Stromal cell of bone marrow (primary cell): ENCODE measurements around the gene PEX7.
"Not testable (repeated sequence)": the region's sequence is repeated elsewhere in the genome, so short reads cannot be mapped to it uniquely, and the experiment has no call there.

ENCODE experiments used
- DNase-seq: peaks from one replicate; pipeline ENCODE4 v3.0.0-alpha.2; 2012; ENCODE audit warnings: low read depth

PEX7 gene

DNA sequence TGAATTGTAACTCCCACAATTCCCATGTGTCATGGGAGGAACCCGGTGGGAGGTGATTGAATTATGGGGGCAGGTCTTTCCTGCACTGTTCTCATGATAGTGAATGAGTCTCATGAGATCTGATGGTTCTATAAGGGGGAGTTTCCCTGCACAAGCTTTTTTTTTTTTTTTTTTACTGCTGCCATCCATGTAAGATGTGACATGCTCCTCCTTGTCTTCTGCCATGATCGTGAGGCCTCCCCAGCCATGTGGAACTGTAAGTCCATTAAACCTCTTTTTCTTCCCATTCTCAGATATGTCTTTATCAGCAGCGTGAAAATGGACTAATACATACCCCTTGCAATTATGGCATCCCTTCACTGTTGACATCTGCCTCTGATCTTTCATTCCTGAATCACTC, 82.1 kb downstream of the PEX7 start:
- not testable (repeated sequence) for DNase-seq

DNA sequence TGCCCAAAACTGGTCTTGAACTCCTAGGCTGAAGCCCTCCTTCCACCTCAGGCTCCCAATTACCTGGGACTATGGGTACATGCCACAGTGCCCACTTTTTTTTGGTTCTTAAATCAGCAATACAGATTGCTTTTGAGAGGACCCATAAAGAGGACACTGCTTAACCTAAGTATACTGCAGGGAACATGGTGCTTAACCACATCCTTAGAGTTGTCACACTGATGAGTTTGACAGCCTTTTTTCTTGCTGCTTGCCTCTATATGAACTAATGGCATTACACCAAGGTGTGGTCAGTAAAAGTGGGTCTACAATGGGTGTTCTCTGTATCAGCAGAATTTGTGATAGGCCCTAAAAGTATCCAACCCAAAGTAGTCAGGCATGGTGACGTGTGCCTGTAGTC, 92.6 kb downstream of the PEX7 start:
- no peak for DNase-seq

DNA sequence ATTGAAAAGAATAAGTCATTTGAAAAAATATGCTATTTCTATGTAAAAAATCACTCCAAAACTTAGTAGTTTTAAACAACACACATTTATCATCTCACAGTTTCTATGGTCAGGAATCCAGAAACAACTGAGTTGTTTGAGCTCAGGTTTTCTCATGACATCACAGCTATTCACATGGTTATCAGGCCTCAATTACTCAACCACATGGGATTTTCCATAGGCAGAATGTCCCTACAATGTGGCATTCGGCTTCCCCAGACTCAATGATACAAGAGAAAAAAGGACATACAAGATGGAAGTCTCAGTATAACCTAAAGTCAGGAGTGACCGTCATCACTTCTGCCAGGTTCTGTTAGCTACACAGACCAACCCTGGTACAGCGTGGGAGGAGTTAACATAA, 96.3 kb downstream of the PEX7 start:
- no peak for DNase-seq

DNA sequence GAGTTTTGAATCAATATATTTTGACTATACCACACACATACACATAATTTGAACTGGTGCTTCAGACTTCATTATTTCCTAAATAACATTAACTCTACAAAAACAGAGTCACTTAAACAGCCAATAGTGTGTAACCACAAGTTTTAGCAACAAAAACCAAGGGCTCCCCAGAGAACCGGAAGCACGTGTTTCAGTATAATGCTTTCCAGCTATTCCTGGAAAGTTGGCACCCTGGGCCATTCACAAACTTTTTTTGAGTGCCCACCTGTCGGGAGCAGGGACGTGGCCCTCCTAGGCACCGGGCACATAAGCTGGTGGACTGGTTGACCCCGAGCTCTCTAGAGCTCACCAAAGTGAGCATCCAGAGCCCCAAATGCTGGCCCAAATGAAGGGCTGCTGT, 97.8 kb downstream of the PEX7 start:
- DNase-seq = no peak

DNA sequence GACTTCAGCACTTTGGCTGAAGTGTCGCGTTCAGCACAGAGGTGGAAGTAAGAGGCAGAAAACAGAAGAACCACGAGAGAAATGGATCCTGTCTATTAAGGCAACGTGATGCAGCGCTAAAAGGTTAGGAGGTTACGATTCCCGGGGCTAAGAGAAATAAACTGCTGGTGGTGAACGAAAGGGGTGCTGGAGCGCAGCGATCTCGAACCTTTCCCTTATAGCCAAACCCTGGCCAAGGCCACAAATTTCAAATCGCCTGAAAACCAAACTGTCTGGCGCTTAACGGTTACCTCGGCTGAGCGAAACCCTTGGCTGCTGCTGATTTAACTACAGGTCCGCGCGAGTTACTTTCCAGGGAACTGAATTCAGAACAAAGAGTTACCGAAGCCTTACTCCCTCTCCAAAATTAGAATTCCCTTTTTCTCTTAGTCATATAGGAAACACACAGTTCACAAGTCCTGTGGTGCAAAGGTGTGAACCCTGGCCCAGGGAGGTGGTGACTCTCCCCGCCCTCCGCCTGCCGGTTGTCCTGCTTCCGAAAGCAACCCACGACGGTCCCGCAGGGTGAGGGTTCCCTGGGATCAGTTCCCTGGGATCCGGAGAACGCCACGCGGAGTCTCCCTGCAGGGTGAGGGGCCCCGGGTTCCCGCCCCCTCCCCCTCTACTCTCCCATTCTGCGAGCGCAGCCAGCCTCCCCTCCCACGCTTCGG, 98.4 kb downstream of the PEX7 start:
- no peak for DNase-seq

DNA sequence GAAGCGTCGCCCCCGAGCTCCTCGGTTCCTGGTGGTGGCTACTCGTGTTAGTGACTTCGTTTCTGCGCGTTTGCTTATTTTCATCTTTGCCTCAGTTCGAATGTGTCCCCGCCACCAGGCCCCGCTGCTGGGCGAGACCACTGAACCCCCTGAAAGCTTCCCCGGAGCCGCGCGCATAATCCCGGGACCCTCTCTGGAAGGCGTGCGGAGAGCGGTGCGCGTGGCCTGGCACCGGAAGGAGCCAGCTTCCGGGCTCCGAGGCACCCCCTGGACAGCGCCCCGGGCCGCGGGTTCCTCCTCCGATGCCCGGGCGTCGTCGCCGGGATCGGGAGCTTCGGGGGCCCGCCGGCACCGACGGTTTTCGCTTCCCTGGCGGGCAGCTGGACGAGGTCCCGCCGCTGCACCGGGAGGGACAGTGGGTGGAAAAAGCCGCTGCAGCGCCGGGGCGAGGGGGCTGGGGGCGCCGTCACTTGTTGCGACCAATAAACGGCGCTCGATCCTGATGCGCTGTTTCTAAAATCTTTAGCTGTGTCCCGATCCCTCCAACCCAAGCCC, 99.1 kb downstream of the PEX7 start:
- no peak for DNase-seq

DNA sequence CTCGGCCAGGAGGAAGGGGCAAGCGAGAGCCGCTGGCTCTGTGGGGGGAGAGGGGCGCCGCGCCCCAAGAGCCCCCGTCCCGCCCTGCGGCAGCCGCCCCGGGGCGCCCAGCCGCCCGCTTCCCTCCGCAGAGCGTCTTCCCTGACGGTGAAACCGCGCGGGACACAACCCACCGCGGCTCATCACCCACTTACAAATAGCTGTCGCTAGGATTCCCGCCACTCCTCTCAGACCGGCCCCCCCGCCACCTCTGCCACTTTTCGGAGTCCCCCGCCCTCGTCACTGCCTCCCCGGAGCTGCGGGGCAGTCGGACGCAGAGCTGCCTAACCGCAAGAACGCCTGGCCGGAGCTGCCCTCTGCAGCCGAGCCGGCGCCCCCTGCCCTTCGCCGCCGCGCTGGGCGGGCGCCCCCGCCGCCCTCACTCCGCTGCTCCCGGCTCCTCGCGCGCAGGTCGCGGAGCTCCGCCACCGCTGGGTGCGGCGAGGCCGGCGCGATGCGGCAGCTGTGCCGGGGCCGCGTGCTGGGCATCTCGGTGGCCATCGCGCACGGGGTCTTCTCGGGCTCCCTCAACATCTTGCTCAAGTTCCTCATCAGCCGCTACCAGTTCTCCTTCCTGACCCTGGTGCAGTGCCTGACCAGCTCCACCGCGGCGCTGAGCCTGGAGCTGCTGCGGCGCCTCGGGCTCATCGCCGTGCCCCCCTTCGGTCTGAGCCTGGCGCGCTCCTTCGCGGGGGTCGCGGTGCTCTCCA, 99.7 kb downstream of the PEX7 start, which contains the start of gene SLC35D3:
Gene SLC35D3 (plus strand): TSS at position 366 of the 749 bp plus-strand sequence. CDS start 128 bp downstream, at position 494.
- DNase-seq = no peak

DNA sequence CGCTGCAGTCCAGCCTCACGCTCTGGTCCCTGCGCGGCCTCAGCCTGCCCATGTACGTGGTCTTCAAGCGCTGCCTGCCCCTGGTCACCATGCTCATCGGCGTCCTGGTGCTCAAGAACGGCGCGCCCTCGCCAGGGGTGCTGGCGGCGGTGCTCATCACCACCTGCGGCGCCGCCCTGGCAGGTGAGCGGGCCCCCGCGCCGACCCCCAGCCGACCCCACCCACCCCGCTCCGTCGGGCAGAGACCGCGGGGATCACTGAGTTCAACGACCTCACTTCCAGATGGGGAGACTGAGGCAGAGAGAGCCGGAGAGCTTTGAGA, 100.3 kb downstream of the PEX7 start:
- no peak for DNase-seq

DNA sequence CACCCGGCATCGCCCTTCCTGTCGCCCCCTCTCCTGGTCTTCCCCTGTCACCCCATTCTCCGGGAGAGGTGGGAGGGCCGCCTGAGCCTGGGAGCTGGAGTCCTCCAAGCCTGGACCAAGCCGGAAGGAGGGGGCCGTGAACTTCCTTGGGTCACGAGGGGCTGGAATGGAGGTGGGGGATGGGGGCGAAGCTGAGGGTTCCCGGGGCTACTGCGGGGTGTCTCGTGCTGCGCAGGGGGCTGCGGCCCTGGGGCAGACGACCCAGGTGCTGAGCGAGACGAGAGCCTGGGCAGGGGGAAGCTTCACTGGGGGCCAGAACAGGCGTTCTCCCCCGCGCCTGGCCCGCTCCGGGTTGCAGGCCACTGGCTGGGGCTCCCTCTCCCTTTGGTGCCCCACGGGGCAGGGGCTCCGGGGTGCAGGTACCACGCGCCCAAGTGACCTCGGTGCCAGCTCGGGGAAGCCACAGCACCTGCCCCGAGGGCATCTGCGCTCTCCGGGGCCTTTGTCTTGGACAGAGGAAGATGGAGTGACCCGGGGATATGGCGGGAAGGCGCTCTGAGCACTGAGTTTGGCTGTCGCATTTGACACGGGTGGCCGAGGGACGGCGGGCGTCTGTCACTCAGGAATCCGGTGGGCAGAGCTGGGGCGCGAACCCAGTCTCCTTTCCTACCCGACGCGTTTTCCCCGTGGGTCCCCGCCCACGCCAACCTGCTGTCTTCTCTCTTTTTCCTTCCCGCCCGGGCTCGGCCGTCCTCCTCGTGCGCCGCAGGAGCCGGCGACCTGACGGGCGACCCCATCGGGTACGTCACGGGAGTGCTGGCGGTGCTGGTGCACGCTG, 100.9 kb downstream of the PEX7 start:
- no peak for DNase-seq

DNA sequence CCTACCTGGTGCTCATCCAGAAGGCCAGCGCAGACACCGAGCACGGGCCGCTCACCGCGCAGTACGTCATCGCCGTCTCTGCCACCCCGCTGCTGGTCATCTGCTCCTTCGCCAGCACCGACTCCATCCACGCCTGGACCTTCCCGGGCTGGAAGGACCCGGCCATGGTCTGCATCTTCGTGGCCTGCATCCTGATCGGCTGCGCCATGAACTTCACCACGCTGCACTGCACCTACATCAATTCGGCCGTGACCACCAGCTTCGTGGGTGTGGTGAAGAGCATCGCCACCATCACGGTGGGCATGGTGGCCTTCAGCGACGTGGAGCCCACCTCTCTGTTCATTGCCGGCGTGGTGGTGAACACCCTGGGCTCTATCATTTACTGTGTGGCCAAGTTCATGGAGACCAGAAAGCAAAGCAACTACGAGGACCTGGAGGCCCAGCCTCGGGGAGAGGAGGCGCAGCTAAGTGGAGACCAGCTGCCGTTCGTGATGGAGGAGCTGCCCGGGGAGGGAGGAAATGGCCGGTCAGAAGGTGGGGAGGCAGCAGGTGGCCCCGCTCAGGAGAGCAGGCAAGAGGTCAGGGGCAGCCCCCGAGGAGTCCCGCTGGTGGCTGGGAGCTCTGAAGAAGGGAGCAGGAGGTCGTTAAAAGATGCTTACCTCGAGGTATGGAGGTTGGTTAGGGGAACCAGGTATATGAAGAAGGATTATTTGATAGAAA, 101.7 kb downstream of the PEX7 start:
- no peak for DNase-seq

DNA sequence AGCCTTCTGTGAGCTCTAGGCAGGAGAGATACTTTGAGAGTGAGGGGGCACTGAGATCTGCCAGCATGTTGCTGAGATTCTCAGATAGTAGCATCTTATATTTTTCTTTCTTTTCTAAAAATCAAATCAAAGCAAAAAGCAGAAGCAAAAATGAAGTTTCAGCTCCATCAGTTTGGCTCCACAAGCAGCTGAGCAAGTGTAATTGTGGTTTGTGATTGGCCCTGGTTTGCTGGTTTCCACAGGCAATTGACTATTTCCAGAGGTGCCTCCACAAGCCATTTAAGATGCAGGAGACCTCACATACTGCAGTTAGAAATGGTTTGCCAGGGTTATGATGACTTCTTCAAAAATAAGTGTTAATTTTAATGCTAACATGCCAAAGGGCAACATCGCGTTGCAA, 104.0 kb downstream of the PEX7 start:
- DNase-seq = no peak

DNA sequence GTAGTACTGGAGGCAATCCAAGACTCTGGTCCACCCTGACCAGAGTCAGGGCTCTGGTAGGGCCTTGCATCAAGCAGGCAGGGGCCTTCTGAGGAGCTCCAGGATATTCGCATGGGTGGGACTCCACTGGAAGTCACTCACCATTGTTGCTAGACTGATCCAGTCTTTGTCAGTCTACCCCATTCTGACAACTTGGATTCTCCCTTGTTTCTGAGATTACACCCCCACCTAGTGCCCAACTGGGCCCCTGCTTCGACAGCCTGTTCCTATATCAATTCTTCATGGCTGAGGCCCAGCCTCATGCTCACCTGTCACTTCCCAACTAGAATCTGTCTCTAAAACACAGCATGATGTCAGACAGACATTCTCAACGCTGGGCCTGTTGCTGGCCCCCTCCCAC, 104.9 kb downstream of the PEX7 start:
- DNase-seq = no peak

DNA sequence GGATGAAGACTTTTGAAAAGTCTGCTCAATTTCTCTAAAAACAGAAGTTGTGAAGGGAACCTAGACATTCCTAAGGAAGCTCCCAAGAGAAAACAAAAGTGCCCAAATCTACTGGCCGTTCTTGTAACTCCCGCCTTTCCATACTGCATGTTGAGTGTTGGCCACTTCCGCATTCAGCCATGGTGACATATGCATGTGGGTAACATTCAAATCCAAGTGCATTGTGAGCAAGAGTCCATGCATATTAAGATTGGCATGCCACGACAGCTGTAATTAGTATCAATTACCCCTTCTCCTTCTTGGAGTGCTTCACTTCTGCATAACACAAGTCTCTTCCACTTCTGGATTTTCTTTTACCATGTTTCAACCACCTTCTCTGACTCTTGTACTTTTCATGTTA, 108.1 kb downstream of the PEX7 start:
- no peak for DNase-seq

DNA sequence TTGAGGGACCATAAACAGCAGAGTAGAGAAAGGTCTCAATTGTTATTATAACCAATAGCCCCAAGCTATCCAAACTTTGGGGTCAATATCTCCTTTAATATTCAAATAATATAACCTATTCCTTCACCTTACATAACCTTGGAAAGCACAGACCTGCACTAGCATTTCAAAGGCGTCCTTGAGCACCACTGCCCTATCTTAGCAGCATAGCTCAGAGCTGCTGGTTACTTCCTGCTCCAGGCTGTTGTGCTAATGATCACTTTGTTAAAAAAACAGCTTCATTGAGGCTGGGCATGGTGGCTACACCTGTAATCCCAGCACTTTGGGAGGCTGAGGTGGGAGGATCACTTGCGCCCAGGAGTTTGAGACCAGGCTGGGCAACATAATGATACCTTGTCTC, 110.2 kb downstream of the PEX7 start:
- no peak for DNase-seq

DNA sequence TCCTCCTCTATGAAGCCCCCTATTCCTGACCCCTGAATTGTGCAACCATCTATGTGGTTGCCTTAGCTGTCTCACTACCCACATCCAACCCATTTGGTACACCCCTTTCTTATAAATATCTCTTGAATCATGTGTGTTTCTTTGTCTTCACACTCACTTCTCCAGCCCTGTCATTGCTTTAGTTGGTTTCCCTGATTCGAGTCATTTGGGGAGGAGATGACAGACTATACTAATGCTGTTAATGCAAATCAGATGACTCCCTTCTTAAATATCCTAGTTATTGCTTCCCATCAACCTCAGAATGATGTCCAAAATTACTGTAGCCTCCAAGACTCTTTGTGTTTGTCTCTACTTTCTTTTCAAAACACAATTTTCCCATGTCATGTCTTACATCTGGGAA, 122.7 kb downstream of the PEX7 start:
- DNase-seq = no peak

DNA sequence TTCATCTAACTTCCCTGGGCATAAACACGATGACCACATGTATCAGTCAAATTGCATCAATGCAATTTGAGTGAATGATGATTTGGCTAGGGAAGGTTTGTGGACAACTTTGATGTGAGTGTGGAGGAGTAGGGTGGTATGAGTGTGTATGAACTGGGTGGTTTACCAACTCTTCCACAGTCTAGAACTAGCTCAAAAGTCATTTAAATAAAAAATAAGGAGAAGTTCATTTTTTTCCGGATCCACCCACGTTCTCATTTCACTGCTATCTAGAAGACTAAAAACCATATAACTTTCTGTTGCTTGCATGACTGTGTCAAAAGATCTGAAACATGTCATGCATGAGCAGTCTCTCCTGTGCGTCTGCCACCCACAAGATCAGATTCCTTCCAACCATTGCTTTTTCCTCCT, 123.3 kb downstream of the PEX7 start:
- no peak for DNase-seq

DNA sequence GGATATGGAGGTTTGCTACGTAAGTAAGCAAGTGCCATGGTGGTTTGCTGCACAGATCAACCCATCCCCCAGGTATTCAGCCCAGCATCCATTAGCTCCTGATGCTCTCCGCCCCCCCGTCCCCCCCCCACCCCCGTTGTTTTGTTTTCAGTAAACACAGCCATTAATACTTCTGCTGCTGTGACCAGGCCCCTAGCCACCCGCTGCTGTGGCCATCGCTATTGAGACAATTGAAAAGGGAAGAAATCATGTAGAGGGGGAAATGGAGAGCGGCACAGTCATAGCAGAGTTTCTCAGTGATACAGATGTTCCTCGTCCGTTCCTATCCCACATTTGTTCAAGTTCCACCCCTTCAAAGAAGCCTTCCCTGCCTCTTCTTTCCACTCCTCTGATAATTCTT, 124.6 kb downstream of the PEX7 start:
- DNase-seq = no peak

DNA sequence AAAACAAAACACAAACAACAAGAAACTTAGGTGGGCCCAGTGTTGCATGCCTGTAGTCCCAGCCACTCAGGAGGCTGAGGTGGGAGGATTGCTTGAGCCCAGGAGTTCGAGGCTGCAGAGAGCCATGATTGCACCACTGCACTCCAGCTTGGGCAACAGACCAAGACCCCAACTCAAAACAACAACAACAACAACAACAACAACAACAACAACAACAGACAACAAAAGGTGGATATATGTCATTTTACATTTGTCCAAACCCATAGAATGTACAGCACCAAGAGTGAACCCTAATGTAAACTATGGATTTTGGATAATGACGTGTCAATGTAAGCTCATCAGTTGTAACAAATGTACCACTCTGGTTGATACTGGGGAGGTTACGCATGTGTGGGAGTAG, 127.6 kb downstream of the PEX7 start:
- DNase-seq = not testable (repeated sequence)

DNA sequence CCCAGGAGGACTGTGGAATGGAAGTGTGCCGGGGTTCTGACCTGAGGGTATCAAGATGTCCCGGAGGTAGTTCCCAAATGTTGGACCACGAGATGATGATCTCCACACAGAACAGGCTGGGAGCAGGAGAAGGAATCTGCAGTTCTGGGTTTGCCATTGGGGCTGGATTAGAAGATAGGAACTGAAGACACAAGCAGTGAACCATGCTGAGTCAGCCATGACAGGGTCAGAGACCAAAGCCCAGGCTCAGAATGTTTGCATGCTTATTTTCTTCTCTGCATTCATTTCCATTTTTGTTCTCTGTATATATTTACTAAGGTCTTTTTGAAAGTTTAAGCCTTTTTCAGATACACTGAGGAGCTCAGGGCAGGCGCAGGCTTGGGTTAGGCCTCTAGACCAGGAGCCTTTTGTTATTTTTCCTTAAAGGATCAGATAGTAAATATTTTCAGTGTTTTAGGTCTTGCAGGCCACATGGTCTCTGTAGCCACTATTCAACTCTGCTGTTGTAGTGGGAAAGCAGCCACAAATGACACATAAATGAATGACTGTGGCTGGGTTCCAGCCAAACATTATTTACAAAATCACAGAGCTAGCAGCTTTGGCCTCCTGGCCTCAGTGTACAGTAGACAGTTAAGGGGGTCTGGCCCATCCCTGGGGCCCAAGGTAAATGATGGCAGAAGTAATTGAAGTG, 128.2 kb downstream of the PEX7 start:
- DNase-seq = no peak

DNA sequence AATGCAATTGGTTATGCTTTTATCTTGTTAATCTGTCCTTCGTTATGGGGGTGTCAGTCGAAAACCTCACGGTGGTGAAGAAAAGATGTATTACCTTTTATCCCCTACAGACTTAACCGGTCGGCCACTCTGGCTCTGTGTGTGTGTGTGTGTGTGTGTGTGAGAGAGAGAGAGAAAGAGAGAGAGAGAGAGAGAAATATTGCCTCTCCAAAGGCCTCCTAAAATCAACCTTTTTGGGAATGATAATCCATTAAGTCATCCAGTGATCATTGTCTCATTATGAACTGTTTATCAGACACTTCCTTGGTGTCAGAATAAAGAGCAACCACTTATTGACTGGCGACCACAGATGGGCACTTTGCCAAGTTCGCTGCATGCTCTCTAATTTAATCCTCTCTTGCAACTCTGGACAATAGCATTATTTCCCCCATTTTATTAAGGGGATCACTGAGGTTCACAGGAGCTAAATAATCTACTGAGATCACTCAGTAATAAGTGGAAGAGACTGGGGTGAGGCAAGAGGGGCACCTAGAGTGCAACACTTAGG, 130.4 kb downstream of the PEX7 start:
- DNase-seq = no peak

DNA sequence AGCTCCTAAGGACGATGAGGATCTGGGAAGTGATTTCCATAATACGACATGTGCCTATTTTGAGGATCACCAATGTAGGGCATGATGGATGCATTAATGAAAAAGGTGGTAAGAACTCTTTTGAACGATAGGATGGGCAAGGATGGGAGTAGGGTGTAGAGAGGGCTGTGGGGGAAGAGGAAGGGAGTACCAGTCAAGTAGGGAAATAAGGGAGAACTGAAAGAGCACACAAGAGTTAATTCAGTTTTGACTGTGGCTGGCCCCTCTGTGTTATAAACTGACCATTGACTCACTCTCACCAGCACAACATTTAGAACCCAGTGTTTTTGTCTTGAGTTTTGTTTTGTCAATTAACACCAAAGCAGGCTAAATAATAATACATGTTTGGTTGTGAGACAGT, 132.7 kb downstream of the PEX7 start:
- DNase-seq = no peak
